IMR-90 (cell line): ENCODE measurements around the gene CORO7. TPM values are rescaled to one million over a fixed set of nuclear protein-coding genes. Genes with fewer than 3 reads are reported as not detected.
A peak's percentile ranks its signal among the peaks of the same experiment; 100 is the strongest.

Source experiments
- ATAC-seq: fragments of 200-7000 bp; cut with Tn5 transposase; 2 replicates; pipeline ENCODE4 v1.9.1; 2020; ENCODE audit warnings: low read depth, mild to moderate bottlenecking, moderate library complexity
- BruUV-seq: library from RNA; stranded (reverse); fragments of 400-500 nt; replicated peaks from 2 replicates; lab custom pipeline; 2021; lab: Mats Ljungman, UMichigan
- CTCF ChIA-PET: fragments of 300-600 bp; formaldehyde crosslinking; extraction: SDS; loops from one replicate; lab custom pipeline; 2021; ENCODE audit warnings: antibody characterized with exemption; lab: Yijun Ruan, JAX
- POLR2A ChIA-PET: fragments of 300-600 bp; sonication (Branson Sonifier 250); formaldehyde crosslinking; loops from one replicate; lab custom pipeline; 2022; ENCODE audit warnings: antibody characterized with exemption; ENCODE audit not compliant: unreplicated experiment; lab: Charles Lee
- DNase-seq: peaks from one replicate; pipeline ENCODE4 v3.0.0; 2013
- H2AFZ ChIP-seq: replicated peaks from 2 replicates; pipeline ENCODE3; 2013; ENCODE audit warnings: low read length, mild to moderate bottlenecking; ENCODE audit not compliant: poor library complexity
- H2AK5ac ChIP-seq: 2 replicates; pipeline ENCODE4 v1.6.1; 2013; ENCODE audit warnings: low read depth, low read length, inconsistent platforms
- H2AK9ac ChIP-seq: replicated peaks from 2 replicates; pipeline ENCODE3; 2013; ENCODE audit warnings: mild to moderate bottlenecking, low read depth, low read length, moderate library complexity; ENCODE audit not compliant: poor library complexity
- H2BK120ac ChIP-seq: 2 replicates; pipeline ENCODE4 v1.6.1; 2013; ENCODE audit warnings: low read depth, low read length, inconsistent platforms
- H2BK15ac ChIP-seq: 3 replicates; pipeline ENCODE4 v1.6.1; 2013; ENCODE audit warnings: low read depth, low read length, inconsistent platforms
- H2BK20ac ChIP-seq: 2 replicates; pipeline ENCODE4 v1.6.1; 2013; ENCODE audit warnings: low read depth, mild to moderate bottlenecking, inconsistent platforms, low read length, moderate library complexity
- H2BK5ac ChIP-seq: 2 replicates; pipeline ENCODE4 v1.6.1; 2013; ENCODE audit warnings: mild to moderate bottlenecking, low read depth, low read length, inconsistent platforms; ENCODE audit not compliant: poor library complexity, severe bottlenecking
- H3K14ac ChIP-seq: replicated peaks from 2 replicates; pipeline ENCODE4 v1.6.1; 2013; ENCODE audit warnings: low read depth, low read length, inconsistent platforms
- H3K18ac ChIP-seq: 2 replicates; pipeline ENCODE4 v1.6.1; 2013; ENCODE audit warnings: low read depth, low read length, control low read depth
- H3K23ac ChIP-seq: 2 replicates; pipeline ENCODE4 v1.6.1; 2013; ENCODE audit warnings: low read depth, low read length, inconsistent platforms
- H3K27ac ChIP-seq: 2 replicates; pipeline ENCODE4 v1.5.1; 2013; ENCODE audit warnings: mild to moderate bottlenecking, control low read depth, low read length; ENCODE audit not compliant: insufficient read depth
- H3K27me3 ChIP-seq: 2 replicates; pipeline ENCODE4 v1.6.1; 2013; ENCODE audit warnings: low read length; ENCODE audit not compliant: control insufficient read depth, insufficient read depth
- H3K36me3 ChIP-seq: 2 replicates; pipeline ENCODE4 v1.6.1; 2013; ENCODE audit warnings: low read length, mixed read lengths; ENCODE audit not compliant: control insufficient read depth, insufficient read depth
- H3K4ac ChIP-seq: 2 replicates; pipeline ENCODE4 v1.6.1; 2013; ENCODE audit warnings: low read depth, low read length, inconsistent platforms
- H3K4me1 ChIP-seq: 2 replicates; pipeline ENCODE4 v1.6.1; 2013; ENCODE audit warnings: low read length, mixed read lengths; ENCODE audit not compliant: control insufficient read depth, insufficient read depth
- H3K4me2 ChIP-seq: 2 replicates; pipeline ENCODE4 v1.6.1; 2013; ENCODE audit warnings: low read depth, mild to moderate bottlenecking, control low read depth, low read length, moderate library complexity
- H3K4me3 ChIP-seq: 2 replicates; pipeline ENCODE4 v1.5.1; 2013; ENCODE audit warnings: low read depth, mild to moderate bottlenecking, control low read depth, low read length, moderate library complexity; ENCODE audit not compliant: insufficient read depth
- H3K56ac ChIP-seq: 2 replicates; pipeline ENCODE4 v1.6.1; 2013; ENCODE audit warnings: low read length, inconsistent platforms; ENCODE audit not compliant: insufficient read depth; ENCODE audit errors: extremely low read depth
- H3K79me1 ChIP-seq, 2 experiments: 2 replicates each; pipeline ENCODE4 v1.6.1; 2013; ENCODE audit warnings: low read length in 2 of 2, inconsistent platforms in 1 of 2, low read depth in 1 of 2
- H3K9ac ChIP-seq: 2 replicates; pipeline ENCODE4 v1.6.1; 2013; ENCODE audit warnings: low read depth, low read length, control low read depth
- H3K9me1 ChIP-seq: 2 replicates; pipeline ENCODE4 v1.6.1; 2013; ENCODE audit warnings: low read length, inconsistent platforms; ENCODE audit not compliant: insufficient read depth
- H3K9me3 ChIP-seq: 2 replicates; pipeline ENCODE4 v1.6.1; 2013; ENCODE audit warnings: low read length; ENCODE audit not compliant: control insufficient read depth, insufficient read depth
- H4K20me1 ChIP-seq: 2 replicates; pipeline ENCODE4 v1.6.1; 2013; ENCODE audit warnings: low read length, inconsistent platforms; ENCODE audit not compliant: insufficient read depth
- H4K5ac ChIP-seq: 2 replicates; pipeline ENCODE4 v1.6.1; 2013; ENCODE audit warnings: mild to moderate bottlenecking, low read depth, low read length, control low read depth
- H4K8ac ChIP-seq, 2 experiments: 2 replicates each; pipeline ENCODE4 v1.6.1; 2013; ENCODE audit warnings: low read depth in 2 of 2, low read length in 2 of 2, control low read depth in 1 of 2, inconsistent platforms in 1 of 2
- H4K91ac ChIP-seq: 2 replicates; pipeline ENCODE4 v1.6.1; 2013; ENCODE audit warnings: low read depth, low read length, inconsistent platforms; ENCODE audit not compliant: insufficient read depth
- CEBPB ChIP-seq: IDR thresholded peaks from 2 replicates; pipeline ENCODE4 v1.6.1; 2012; ENCODE audit warnings: low read depth, low read length, improper control_type of control experiment
- MAFK ChIP-seq: IDR thresholded peaks from 2 replicates; pipeline ENCODE4 v1.6.1; 2012; ENCODE audit warnings: low read depth, low read length, improper control_type of control experiment
- USF2 ChIP-seq: fragments of 150-350 bp; IDR thresholded peaks from 2 replicates; pipeline ENCODE4 v1.6.1; 2017; ENCODE audit warnings: mild to moderate bottlenecking, antibody characterized with exemption, low read length, low read depth
- whole genome bisulfite sequencing, 2 experiments: methylation state at CpG; one replicate each; pipeline versions ENCODE4 v1.1.5 to v1.1.7; 2013; ENCODE audit warnings: missing lambda C conversion rate in 2 of 2; ENCODE audit not compliant: insufficient read length in 1 of 2; ENCODE audit errors: extremely low coverage in 2 of 2; 5-methylcytosine and 5-hydroxymethylcytosine counted together
- dilution Hi-C: fragments of 300-500 bp; cut with HindIII; formaldehyde crosslinking; loops from one replicate; pipeline ENCODE4 v1.14.3; 2018; ENCODE audit warnings: low sequenced_read_pairs; ENCODE audit not compliant: unreplicated experiment
- in situ Hi-C: fragments of 300-500 bp; cut with MboI; formaldehyde crosslinking; loops from 3 replicates; pipeline ENCODE4 v1.14.3; 2019; ENCODE audit warnings: low sequenced_read_pairs, inconsistent platforms, mixed read lengths
- intact Hi-C: fragments of 100-400 bp; cut with micrococcal nuclease; formaldehyde crosslinking; loops from 2 replicates; pipeline ENCODE4 v1.10.0; 2022
- polyA plus RNA-seq, 3 experiments: library from polyadenylated mRNA; depleted of rRNA; stranded (reverse); fragments of >200 nt; gene quantifications; 2 replicates each; pipeline ENCODE4 v1.2.3, GENCODE V29; 2012; ENCODE audit warnings: low replicate concordance in 1 of 3
- total RNA-seq: library from RNA; depleted of rRNA; stranded (reverse); fragments of >200 nt; gene quantifications from 2 replicates; pipeline ENCODE4 v1.2.3, GENCODE V29; 2012

The CORO7 gene
- total and polyA plus RNA-seq, 2 of the 4 experiments (the other 2 are of a cell fraction), result 6.3 to 26.7 TPM

GRCh38 chr16:4426021-4426684, 9.8 kb upstream of the CORO7 start:
- Histone ChIP-seq H2BK5ac (peak overlapping the region; percentile 29), H3K14ac (peak overlapping the region; percentile 84), H2BK120ac (no peak overlapping the region), H3K18ac (no peak overlapping the region), H4K20me1 (peaks cover 16% of the 10 kb centered on the region; the same call in 1 of the 2 replicates), H2AK5ac (peak overlapping the region; percentile 93), H2BK15ac (no peak overlapping the region), H3K4ac (peak overlapping the region; percentile 81), H3K4me3 (peak overlapping the region; percentile 61), H3K56ac (peak overlapping the region; percentile 36), H2AFZ (peak overlapping the region; percentile 100), H4K8ac (peak overlapping the region; percentile 73 to 89), H3K27me3 (no peaks in the 10 kb centered on the region), H3K27ac (peak overlapping the region; percentile 60), H3K9ac (peak overlapping the region; percentile 88), H2BK20ac (0 out of 2 replicates have a peak overlapping the region, but pooled peaks have one; percentile 8), H4K5ac (peak overlapping the region; percentile 28; the same call in 1 of the 2 replicates), H4K91ac (peak overlapping the region; percentile 42), H3K79me1 (peaks cover 15 to 47% of the 10 kb centered on the region in 2 experiments; a peak in 3 of 4 replicates), H3K9me1 (peaks cover 16% of the 10 kb centered on the region), H3K23ac (peak overlapping the region; percentile 89; the same call in 1 of the 2 replicates), H3K4me2 (peak overlapping the region; percentile 96), H3K9me3 (no peaks in the 10 kb centered on the region), H3K36me3 (peaks cover 4% of the 10 kb centered on the region), H2AK9ac (peak overlapping the region; percentile 97), H3K4me1 (peaks cover 5% of the 10 kb centered on the region; the same call in 1 of the 2 replicates)
- CTCF ChIA-PET, result no interaction called here
- DNase-seq, result no peak
- ATAC-seq, result peak; percentile 21
- POLR2A ChIA-PET, result no interaction called here
- TF ChIP-seq MAFK (no peak), CEBPB (peak; percentile 30; the same call in 1 of the 2 replicates), USF2 (0 out of 2 replicates have a peak, but pooled peaks have one; percentile 8)
- in situ Hi-C loops, result no loop called here
- intact Hi-C loops, result no loop called here
- no CpG with 5 or more reads among the region's 31 CpGs for WGBS, 2 experiments
- no TSS peak for BruUV-seq
- dilution Hi-C loops, result no loop called here
